ENCODE results near the gene PLCB1. TPM values are rescaled to one million over a fixed set of nuclear protein-coding genes. Genes with fewer than 3 reads are reported as not detected.

Gene PLCB1
- polyA plus RNA-seq, 4 donors: 1.8 to 5.4 (median 2.0) TPM

DNA sequence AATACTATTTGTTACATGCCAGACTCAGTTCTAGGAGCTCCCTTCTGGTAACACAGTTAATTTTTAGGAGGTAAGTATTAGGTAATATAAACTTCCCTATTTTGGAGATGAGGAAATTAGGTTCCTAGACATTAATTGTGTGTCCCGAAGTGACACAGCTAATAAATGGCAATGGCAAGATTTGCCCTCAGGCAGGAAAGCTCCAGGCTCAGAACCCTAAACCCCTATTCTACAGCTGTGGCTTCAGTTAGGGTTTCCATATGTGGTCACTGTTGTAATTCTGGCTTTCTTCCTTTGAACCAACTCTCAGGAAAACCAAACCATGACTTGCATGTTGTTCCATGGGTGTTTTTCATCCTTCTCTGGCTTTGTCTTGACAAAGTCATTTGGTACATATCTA is 188.2 kb downstream of the PLCB1 start:
- WGBS, 3 donors: 67 to 81% (median 68%) methylated on average over 1 of the region's 1 CpG
- no peak for DNase-seq
- no peak for FAIRE-seq
- Histone ChIP-seq H3K4me1 (ENCODE audit: control insufficient read depth in 3 of 3, insufficient read depth in 2 of 3, low read depth in 1 of 3, low read length in 2 of 3) (peaks cover 0 to 2% (median 0%) of the 10 kb centered on the region in 3 donors), H3K36me3 (ENCODE audit: control insufficient read depth in 3 of 3, insufficient read depth in 2 of 3, low read depth in 1 of 3, low read length in 3 of 3) (no peaks in the 10 kb centered on the region), H3K4me3 (ENCODE audit: low read depth in 1 of 3, low read length in 3 of 3) (no peak overlapping the region), H3K27me3 (ENCODE audit: control insufficient read depth in 3 of 3, insufficient read depth in 3 of 3, low read length in 3 of 3) (no peaks in the 10 kb centered on the region), H3K9me3 (ENCODE audit: control insufficient read depth in 2 of 2, insufficient read depth in 1 of 2, low read depth in 1 of 2, low read length in 1 of 2) (no peaks in the 10 kb centered on the region), H3K27ac (ENCODE audit: low read depth in 1 of 3, low read length in 2 of 3) (no peak overlapping the region)

DNA sequence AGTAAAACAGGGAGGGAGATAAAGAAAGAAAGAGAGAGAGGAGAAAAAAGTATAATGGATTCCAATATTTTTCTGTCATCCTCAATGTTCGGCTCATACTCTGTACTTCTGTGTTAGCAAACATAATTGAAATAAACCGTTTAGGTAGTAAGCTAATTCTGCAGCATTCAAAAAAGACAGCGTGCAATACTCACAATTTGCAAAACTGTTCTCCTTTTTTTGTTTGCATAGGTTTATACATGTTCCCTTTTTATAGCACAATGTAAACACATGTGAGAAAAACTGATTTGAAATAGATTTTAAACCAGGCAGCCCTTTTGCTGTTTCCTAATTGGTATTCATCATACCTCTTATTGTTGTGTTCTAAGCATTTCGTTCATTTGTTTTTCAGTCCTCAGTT is 188.9 kb downstream of the PLCB1 start:
- Histone ChIP-seq H3K4me3 (ENCODE audit: low read depth in 1 of 3, low read length in 3 of 3) (no peak overlapping the region), H3K27me3 (ENCODE audit: control insufficient read depth in 3 of 3, insufficient read depth in 3 of 3, low read length in 3 of 3) (no peaks in the 10 kb centered on the region), H3K27ac (ENCODE audit: low read depth in 1 of 3, low read length in 2 of 3) (no peak overlapping the region), H3K4me1 (ENCODE audit: control insufficient read depth in 3 of 3, insufficient read depth in 2 of 3, low read depth in 1 of 3, low read length in 2 of 3) (peaks cover 0 to 2% (median 0%) of the 10 kb centered on the region in 3 donors), H3K9me3 (ENCODE audit: control insufficient read depth in 2 of 2, insufficient read depth in 1 of 2, low read depth in 1 of 2, low read length in 1 of 2) (no peaks in the 10 kb centered on the region), H3K36me3 (ENCODE audit: control insufficient read depth in 3 of 3, insufficient read depth in 2 of 3, low read depth in 1 of 3, low read length in 3 of 3) (no peaks in the 10 kb centered on the region)
- FAIRE-seq: no peak
- no peak for DNase-seq
- whole genome bisulfite sequencing, 3 donors: 68 to 90% (median 74%) methylated on average over 4 of the region's 4 CpGs

DNA sequence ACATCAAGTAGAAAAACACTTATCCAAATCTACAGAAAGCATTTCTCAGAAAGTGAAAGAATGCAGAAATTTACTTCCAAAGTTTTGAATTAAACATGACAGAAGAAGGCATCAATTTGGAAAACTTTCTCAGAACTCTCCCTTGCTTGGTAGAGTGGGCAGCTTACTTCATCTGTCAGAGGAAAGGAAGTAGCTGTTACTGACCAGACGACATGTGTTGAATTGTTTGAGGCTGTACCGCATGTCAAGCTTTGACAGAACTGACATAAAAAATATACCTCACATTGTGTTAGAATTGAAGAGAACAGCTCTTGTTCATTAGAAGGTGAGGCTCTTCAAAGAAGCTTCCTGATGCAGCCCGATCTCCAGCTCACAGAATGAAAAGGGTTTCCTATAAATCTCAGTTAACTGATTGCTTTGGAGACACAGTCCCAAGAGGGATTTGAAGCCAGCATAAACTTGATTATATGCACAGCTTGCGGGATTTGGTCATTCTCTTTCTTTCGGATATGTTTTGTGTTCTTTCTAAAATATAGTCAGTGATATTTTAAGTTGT is 190.7 kb downstream of the PLCB1 start:
- WGBS, 3 donors: 68 to 88% (median 83%) methylated on average over 5 of the region's 5 CpGs
- Histone ChIP-seq H3K4me1 (ENCODE audit: control insufficient read depth in 3 of 3, insufficient read depth in 2 of 3, low read depth in 1 of 3, low read length in 2 of 3) (no peaks in the 10 kb centered on the region), H3K27me3 (ENCODE audit: control insufficient read depth in 3 of 3, insufficient read depth in 3 of 3, low read length in 3 of 3) (no peaks in the 10 kb centered on the region), H3K36me3 (ENCODE audit: control insufficient read depth in 3 of 3, insufficient read depth in 2 of 3, low read depth in 1 of 3, low read length in 3 of 3) (no peaks in the 10 kb centered on the region), H3K27ac (ENCODE audit: low read depth in 1 of 3, low read length in 2 of 3) (no peak overlapping the region), H3K9me3 (ENCODE audit: control insufficient read depth in 2 of 2, insufficient read depth in 1 of 2, low read depth in 1 of 2, low read length in 1 of 2) (no peaks in the 10 kb centered on the region), H3K4me3 (ENCODE audit: low read depth in 1 of 3, low read length in 3 of 3) (no peak overlapping the region)
- no peak for FAIRE-seq
- DNase-seq: no peak

DNA sequence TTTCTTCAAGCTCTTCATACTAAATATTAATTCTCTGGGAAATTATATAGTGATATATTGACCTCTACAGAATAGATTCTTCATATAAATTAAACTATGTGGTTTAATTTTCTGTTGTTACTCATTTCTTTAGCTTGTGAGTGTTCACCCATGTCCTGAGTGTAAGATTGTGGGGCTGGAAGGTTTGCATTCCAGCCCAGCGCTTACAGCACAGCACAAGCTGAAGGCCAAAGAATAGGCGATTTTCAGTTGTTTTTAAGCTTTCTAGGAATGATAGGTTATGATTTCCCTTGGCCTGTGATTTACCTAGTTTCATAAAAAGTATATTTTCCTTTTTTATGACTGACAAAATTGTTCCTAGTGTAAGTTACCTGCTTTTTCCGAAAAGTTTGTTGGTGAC is 194.1 kb downstream of the PLCB1 start:
- Histone ChIP-seq H3K9me3 (ENCODE audit: control insufficient read depth in 2 of 2, insufficient read depth in 1 of 2, low read depth in 1 of 2, low read length in 1 of 2) (no peaks in the 10 kb centered on the region), H3K36me3 (ENCODE audit: control insufficient read depth in 3 of 3, insufficient read depth in 2 of 3, low read depth in 1 of 3, low read length in 3 of 3) (no peaks in the 10 kb centered on the region), H3K27ac (ENCODE audit: low read depth in 1 of 3, low read length in 2 of 3) (no peak overlapping the region), H3K27me3 (ENCODE audit: control insufficient read depth in 3 of 3, insufficient read depth in 3 of 3, low read length in 3 of 3) (peaks cover 0 to 2% (median 0%) of the 10 kb centered on the region in 3 donors), H3K4me3 (ENCODE audit: low read depth in 1 of 3, low read length in 3 of 3) (no peak overlapping the region), H3K4me1 (ENCODE audit: control insufficient read depth in 3 of 3, insufficient read depth in 2 of 3, low read depth in 1 of 3, low read length in 2 of 3) (no peaks in the 10 kb centered on the region)
- 81 to 89% (median 83%) methylated on average over 3 of the region's 3 CpGs for WGBS, 3 donors
- DNase-seq (no peak), FAIRE-seq (no peak)

DNA sequence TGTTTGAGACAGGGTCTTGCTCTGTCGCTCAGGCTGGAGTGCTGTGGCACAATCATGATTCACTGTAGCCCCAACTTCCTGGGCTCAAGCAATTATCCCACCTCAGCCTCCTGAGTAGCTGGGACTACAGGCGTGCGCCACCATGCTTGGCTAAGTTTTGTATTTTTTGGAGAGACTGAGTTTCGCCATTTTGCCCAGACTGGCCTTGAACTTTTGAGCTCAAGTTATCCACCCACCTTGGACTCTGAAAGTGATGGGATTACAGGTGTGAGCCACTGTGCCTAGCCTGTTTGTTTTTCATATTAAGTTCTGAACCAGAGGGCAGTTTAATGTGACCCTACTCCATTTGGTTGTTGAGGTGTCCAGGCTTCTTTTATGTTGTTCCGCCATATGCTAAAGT is 194.8 kb downstream of the PLCB1 start:
- Histone ChIP-seq H3K4me1 (ENCODE audit: control insufficient read depth in 3 of 3, insufficient read depth in 2 of 3, low read depth in 1 of 3, low read length in 2 of 3) (no peaks in the 10 kb centered on the region), H3K36me3 (ENCODE audit: control insufficient read depth in 3 of 3, insufficient read depth in 2 of 3, low read depth in 1 of 3, low read length in 3 of 3) (no peaks in the 10 kb centered on the region), H3K4me3 (ENCODE audit: low read depth in 1 of 3, low read length in 3 of 3) (no peak overlapping the region), H3K27me3 (ENCODE audit: control insufficient read depth in 3 of 3, insufficient read depth in 3 of 3, low read length in 3 of 3) (peaks cover 0 to 2% (median 0%) of the 10 kb centered on the region in 3 donors), H3K9me3 (ENCODE audit: control insufficient read depth in 2 of 2, insufficient read depth in 1 of 2, low read depth in 1 of 2, low read length in 1 of 2) (no peaks in the 10 kb centered on the region), H3K27ac (ENCODE audit: low read depth in 1 of 3, low read length in 2 of 3) (no peak overlapping the region)
- DNase-seq: no peak
- 93 to 97% (median 94%) methylated on average over 5 of the region's 5 CpGs for WGBS, 3 donors
- FAIRE-seq: no peak

DNA sequence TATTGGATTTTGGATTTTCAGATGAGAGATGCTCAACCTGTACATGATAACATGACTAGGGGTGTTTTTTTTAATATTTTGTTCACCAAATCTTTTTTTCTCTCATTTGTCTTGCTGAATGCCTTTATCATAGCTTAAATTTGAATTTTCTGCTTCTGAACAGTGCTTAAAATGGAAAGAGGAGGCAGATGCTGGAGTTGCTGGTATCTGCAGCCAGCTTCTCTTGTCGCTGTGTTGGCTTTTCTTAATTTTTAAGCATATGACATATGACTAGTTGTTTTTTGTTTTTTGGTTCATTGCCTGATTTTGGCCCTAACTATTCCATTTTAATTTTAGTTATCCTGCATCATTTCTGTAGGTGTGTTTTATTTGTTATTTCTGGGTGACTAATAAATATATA is 196.1 kb downstream of the PLCB1 start:
- no peaks in the 10 kb centered on the region for H3K36me3 ChIP-seq (ENCODE audit: control insufficient read depth in 3 of 3, insufficient read depth in 2 of 3, low read depth in 1 of 3, low read length in 3 of 3)
- no peak for DNase-seq

DNA sequence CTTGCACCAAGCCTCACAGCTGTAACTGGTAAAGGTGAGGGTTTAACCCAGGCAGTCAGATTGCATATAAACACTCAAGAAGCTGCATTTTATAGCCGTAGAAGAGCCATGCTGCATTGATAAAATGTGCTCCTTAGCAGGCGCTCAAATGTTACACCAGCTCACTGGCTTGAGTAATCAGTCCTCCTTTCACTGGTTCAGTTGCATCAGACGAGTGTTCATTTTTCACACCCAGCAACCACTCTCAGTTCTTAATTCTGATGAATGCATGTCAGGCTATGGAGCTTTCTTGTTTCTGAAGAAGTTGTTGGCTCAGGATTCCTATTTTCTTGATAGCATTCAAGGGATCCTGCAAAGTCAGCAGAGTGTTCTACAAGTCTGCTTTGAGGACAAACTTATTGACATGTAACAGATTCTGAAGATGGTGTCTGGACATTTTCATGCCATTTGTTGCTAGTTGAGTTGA is 198.3 kb downstream of the PLCB1 start:
- no peaks in the 10 kb centered on the region for H3K9me3 ChIP-seq (ENCODE audit: control insufficient read depth in 2 of 2, insufficient read depth in 1 of 2, low read depth in 1 of 2, low read length in 1 of 2)
- DNase-seq: no peak
- 74 to 91% (median 86%) methylated on average over 3 of the region's 3 CpGs for whole genome bisulfite sequencing, 3 donors
- no peaks in the 10 kb centered on the region for H3K36me3 ChIP-seq (ENCODE audit: control insufficient read depth in 3 of 3, insufficient read depth in 2 of 3, low read depth in 1 of 3, low read length in 3 of 3)
- FAIRE-seq: no peak
- H3K4me3 ChIP-seq (ENCODE audit: low read depth in 1 of 3, low read length in 3 of 3): no peak overlapping the region
- H3K27me3 ChIP-seq (ENCODE audit: control insufficient read depth in 3 of 3, insufficient read depth in 3 of 3, low read length in 3 of 3): peaks cover 0 to 2% (median 0%) of the 10 kb centered on the region in 3 donors
- no peak overlapping the region for H3K27ac ChIP-seq (ENCODE audit: low read depth in 1 of 3, low read length in 2 of 3)
- H3K4me1 ChIP-seq (ENCODE audit: control insufficient read depth in 3 of 3, insufficient read depth in 2 of 3, low read depth in 1 of 3, low read length in 2 of 3): no peaks in the 10 kb centered on the region

More for the DNA sequence above, 196.1 kb downstream of the PLCB1 start:
- H3K4me1 ChIP-seq (ENCODE audit: control insufficient read depth in 3 of 3, insufficient read depth in 2 of 3, low read depth in 1 of 3, low read length in 2 of 3): no peaks in the 10 kb centered on the region
- peaks cover 0 to 2% (median 0%) of the 10 kb centered on the region in 3 donors for H3K27me3 ChIP-seq (ENCODE audit: control insufficient read depth in 3 of 3, insufficient read depth in 3 of 3, low read length in 3 of 3)
- H3K4me3 ChIP-seq (ENCODE audit: low read depth in 1 of 3, low read length in 3 of 3): no peak overlapping the region
- no peak overlapping the region for H3K27ac ChIP-seq (ENCODE audit: low read depth in 1 of 3, low read length in 2 of 3)
- 89 to 95% (median 95%) methylated on average over 1 of the region's 1 CpG for WGBS, 3 donors
- no peaks in the 10 kb centered on the region for H3K9me3 ChIP-seq (ENCODE audit: control insufficient read depth in 2 of 2, insufficient read depth in 1 of 2, low read depth in 1 of 2, low read length in 1 of 2)
- FAIRE-seq: no peak

DNA sequence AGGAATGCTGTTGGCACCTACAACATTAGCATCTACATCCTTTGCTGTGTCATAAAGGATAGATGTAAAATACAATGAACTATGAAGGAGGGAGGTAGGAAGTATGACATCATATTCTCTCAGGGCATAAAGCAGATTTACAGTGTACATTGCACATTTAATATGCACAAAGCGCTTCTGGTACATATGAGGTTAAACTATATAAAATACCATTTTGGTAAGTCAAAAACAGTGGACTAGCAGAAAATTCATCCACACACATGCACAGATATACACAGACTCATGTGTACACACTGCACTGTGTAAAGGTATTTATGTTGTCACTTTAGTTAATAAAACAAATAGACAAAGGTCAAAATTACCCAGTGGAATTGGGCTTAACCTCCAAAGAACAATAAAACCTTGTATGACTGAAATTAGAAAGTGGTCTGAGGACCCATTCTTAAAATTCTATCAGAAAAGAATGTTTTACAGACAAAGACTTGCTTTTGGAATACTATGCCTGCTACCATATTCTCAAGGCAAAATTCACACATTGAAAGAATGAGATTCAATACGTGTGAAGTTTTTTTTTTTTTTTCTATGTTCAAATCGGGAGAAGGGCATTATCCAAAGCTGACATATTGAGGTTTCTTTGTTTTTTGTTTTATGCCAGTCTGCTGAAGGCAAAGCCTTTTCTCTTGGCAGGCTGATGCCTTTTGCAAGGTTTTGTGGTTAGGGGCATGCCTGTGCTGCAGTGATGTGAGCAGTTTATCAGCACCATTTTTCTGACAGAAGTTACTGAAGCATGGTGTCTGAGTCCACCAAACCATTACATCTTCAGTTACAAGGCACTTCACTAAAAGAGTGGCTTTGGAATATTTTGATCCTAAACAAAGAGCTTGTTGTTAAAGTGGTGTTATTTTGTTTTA is 199.0 kb downstream of the PLCB1 start:
- no peak for DNase-seq
- peaks cover 0 to 2% (median 0%) of the 10 kb centered on the region in 3 donors for H3K27me3 ChIP-seq (ENCODE audit: control insufficient read depth in 3 of 3, insufficient read depth in 3 of 3, low read length in 3 of 3)
- no peaks in the 10 kb centered on the region for H3K9me3 ChIP-seq (ENCODE audit: control insufficient read depth in 2 of 2, insufficient read depth in 1 of 2, low read depth in 1 of 2, low read length in 1 of 2)
- no peaks in the 10 kb centered on the region for H3K36me3 ChIP-seq (ENCODE audit: control insufficient read depth in 3 of 3, insufficient read depth in 2 of 3, low read depth in 1 of 3, low read length in 3 of 3)
- no peak for FAIRE-seq
- 52 to 68% (median 55%) methylated on average over 3 of the region's 3 CpGs for WGBS, 3 donors
- H3K27ac ChIP-seq (ENCODE audit: low read depth in 1 of 3, low read length in 2 of 3): no peak overlapping the region
- no peak overlapping the region for H3K4me3 ChIP-seq (ENCODE audit: low read depth in 1 of 3, low read length in 3 of 3)
- H3K4me1 ChIP-seq (ENCODE audit: control insufficient read depth in 3 of 3, insufficient read depth in 2 of 3, low read depth in 1 of 3, low read length in 2 of 3): no peaks in the 10 kb centered on the region
